HG02642 (cell line): Measurements from ENCODE around the gene CCDC150.
"Not testable (repeated sequence)": the region's sequence is repeated elsewhere in the genome, so short reads cannot be mapped to it uniquely, and the experiment has no call there.

ENCODE experiments used
- ATAC-seq: cut with Tn5 transposase; IDR thresholded peaks from one replicate; pipeline ENCODE4 v1.9.1; 2021; ENCODE audit warnings: mild to moderate bottlenecking; ENCODE audit not compliant: unreplicated experiment, poor library complexity

The CCDC150 gene

GRCh38 chr2:196703695-196704094 lies 64.2 kb downstream of the CCDC150 start:
- ATAC-seq, result no peak

- not testable (repeated sequence) for ATAC-seq
Observed at GRCh38 chr2:196710056-196710455, 70.5 kb downstream of the CCDC150 start.

DNA sequence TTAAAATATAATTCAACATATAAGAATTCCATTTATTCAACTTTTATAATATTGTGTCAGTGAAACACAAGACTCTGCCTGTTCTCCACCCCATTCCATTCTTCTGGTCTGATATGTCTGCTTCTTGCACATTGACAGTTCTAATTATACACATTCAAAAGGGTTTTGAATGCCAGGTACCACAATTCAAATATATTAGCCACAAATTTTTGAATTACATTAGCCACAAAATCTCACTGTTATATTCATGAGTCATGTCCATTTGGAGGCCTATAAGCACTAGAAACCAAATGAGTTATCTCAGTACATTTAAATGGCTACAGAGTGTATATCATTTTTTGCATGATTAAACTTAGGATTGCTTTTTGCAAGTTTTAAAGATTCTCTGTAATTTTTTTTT lies 72.1 kb downstream of the CCDC150 start:
- ATAC-seq, result no peak

DNA sequence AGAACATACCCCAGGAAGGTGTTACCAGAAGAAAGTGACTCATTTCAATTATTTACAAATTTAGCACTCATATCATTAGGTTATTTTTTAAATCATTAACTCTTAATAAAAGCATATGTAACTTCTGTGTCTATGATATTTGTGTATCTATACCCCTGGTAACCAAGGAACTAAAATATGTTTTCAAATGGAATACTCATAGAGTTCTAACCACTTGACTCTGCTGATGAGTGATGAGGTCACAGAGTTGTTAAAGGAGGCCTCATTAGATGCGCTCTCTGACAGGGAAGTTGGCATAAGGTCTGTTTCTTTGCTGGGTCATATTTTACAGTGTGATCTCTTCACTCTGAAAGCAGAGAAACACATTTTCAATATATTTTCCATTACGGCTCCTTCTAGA lies 73.4 kb downstream of the CCDC150 start:
- no peak for ATAC-seq

DNA sequence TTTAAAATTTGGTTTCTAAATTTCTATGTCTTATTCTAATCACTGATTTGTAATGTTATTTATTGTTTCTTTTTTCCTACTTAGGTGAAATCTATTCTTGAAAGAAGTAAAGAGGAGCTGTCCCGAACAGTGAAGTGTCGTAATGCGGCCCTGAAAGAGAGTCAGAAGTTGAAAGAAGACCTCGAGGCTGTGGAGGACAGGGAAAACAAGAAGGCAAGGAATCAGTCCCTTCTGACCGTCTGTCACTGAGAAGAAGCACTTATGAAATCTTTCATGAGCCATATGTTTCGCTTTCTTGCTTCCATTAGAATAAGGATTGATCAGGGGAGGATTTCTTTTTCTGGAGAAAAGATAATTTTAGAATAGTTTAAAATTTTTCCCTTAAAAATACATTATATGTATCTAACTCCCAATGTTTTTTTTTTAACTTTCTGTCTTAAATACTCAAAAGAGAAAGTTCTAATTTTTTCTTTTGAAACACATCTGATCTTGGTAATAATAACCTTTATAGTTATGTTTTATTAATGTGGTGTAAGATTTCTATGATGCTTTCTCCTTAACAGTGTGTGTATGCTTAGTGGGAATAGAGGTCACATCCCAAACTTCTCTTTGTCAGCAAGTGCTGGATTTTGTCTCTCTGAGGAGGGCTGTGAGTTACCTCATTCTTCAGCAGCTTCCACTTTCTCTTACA lies 79.0 kb downstream of the CCDC150 start:
- no peak for ATAC-seq

GRCh38 chr2:196719110-196719872 lies 79.8 kb downstream of the CCDC150 start:
- peak; percentile 80 for ATAC-seq

GRCh38 chr2:196723571-196723970 lies 84.1 kb downstream of the CCDC150 start:
- no peak for ATAC-seq

GRCh38 chr2:196725218-196725617 lies 85.7 kb downstream of the CCDC150 start:
- no peak for ATAC-seq

DNA sequence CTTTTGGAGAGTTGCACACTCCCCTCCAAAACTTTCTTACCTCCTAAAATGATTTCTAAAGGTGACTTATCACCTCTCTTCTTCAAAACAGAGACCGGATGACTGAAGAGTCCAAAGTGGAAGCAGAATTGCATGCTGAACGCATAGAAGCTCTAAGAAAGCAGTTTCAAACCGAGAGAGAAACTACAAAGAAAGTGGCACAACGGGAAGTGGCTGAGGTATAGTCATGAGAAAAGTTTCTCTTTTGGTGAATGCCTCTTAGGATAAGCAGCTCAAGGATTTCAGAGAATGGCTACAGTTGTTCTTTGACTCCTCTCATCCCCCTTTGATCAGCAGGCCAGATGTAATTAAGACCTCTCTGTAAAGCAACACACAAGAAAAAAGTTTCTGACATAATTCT lies 86.4 kb downstream of the CCDC150 start:
- ATAC-seq, result peak; percentile 42

GRCh38 chr2:196729418-196729817 lies 89.9 kb downstream of the CCDC150 start:
- ATAC-seq, result no peak

DNA sequence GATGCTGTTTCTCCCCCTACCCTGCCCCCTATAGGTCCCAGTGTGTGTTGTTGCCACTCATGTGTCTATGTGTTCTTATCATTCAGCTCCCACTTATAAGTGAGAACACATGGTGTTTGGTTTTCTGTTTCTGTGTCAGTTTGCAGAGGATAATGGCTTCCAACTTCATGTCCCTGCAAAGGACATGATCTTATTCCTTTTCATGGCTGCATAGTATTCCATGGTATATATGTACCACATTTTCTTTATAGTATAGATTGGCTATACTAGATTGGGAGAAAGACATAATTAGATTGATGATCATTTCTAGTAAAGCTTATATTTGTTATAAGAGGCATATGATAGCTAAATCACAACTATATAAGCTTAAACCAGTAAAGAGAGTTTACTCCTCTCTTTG lies 97.1 kb downstream of the CCDC150 start:
- ATAC-seq, result not testable (repeated sequence)

GRCh38 chr2:196737046-196737445 lies 97.5 kb downstream of the CCDC150 start:
- no peak for ATAC-seq

DNA sequence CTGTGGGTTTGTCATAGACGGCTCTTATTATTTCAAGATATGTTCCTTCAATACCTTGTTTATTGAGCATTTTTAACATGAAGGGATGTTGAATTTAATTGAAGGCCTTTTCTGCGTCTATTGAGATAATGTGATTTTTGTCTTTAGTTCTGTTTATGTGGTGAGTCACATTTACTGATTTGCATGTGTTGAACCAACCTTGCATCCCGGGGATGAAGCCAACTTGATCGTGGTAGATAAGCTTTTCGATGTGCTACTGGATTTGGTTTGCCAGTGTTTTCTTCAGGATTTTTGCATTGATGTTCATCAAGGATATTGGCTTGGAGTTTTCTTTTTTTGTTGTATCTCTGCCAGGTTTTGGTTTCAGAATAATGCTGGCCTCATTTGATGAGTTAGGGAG lies 99.5 kb downstream of the CCDC150 start:
- no peak for ATAC-seq

DNA sequence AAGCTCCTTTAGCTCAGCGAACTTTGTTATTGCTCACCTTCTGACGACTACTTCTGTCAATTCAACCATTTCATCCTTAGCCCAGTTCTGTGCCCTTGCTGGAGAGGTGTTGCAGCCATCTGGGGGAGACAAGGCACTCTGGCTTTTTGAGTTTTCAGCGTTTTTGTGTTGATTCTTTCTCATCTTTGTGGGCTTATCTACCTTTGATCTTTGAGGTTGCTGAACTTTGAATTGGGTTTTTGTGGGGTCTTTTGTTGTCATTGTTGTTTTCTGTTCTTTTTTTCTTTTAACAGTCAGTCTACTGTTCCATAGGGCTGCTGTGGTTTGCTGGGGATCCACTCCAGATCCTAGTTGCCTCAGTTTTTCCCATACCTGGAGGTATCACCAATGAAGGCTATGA lies 102.7 kb downstream of the CCDC150 start:
- no peak for ATAC-seq

GRCh38 chr2:196742685-196743084 lies 103.2 kb downstream of the CCDC150 start:
- ATAC-seq, result no peak

DNA sequence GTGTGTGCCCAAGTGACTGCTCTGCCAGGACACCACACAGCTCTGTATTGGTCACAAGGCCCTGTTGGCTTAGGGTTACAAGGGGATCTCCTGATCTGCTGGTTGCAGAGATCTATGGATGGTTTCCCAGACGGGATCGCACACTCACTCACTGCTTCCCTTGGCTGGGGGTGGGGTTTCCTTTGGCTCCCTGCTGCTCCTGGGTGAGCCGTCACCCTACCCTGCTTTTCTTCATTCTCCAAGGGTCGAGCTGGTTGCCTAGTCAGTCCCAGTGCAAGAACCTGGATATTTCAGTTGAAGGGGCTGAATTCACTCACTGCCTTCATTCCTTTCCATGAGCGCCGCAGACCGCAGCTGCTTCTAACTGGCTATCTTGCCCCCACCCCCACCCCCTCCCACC lies 103.7 kb downstream of the CCDC150 start:
- ATAC-seq, result no peak

- no peak for ATAC-seq
Observed at GRCh38 chr2:196745711-196746110, 106.2 kb downstream of the CCDC150 start.

- no peak for ATAC-seq
Observed at GRCh38 chr2:196747400-196747799, 107.9 kb downstream of the CCDC150 start.

DNA sequence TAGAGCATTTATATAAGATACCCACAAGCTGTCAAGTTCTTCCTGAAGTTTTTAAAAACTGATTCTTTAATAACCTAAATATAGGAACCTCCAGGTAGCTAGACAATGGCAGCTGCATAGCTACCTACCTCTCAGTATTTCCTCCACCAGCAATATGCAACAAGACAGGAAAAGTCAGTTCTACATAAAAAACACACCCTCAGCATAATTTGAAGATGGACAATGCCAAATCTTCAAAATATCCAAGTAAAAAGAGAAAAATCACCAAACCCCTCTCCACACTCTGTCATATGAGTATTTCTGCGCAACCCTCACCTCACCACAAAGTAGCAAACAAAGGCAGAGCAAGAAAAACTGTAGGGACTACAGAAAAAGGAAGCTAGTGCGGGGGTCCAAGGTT lies 108.6 kb downstream of the CCDC150 start:
- no peak for ATAC-seq

DNA sequence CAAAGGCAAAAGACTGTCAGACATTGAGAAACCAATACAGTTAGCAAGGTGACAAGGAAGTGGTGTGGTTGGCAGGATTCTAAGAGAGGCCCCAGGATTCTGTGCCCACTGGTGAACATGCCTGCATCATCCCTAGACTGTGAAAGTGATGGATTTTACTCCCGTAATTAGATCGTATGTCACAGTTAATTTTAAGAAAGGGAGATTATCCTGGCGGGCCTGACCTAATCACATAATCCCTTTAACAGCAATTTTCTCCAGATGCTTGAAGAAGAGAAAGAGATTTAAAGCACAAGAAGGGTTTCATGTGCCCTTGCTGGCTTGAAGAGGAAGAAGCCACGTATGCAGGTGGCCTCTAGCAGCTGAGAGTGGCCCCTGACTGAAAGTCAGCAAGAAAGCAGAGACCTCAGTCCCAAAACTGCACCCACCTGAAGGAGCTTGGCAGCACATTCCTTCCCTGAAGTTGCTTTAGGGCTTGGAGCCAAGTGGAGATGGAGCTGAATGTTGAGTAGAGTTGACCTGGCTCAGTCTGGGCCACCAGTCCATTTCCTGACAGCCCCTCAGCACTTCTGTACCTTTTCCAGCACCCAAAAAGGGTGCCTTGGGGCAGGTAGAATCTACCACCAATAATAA lies 110.9 kb downstream of the CCDC150 start:
- peak; percentile 23 for ATAC-seq

DNA sequence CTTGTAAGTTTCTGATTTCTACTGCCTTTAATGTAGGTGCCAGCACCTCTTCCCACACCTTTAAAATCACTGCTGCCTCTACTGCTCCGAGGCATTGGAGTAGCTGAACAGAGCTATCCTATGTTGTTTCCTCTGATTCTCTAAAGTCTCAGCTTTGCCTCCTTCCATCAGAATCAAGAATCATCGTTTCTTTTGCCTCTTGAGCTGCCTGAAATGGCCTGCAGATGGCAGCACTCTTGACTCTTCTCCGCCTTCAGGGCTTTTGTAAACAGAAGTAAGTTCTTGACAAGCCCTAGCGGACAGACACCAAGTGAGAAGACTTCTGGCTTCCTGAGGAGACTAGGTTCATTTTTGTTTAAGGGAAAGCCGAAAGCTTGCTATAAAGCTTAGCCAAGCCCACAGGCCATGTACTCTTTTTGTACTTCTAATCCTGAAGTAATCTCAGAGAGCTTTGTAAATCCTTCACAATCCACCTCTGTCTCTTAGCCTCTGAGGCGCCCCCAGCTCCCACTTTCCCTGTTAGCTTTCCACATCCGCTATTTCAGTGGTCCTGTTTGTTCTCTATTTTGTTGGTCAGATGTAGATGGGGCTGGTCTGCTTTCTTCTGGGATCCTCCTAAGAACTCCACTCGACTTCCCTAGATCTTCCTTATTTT lies 111.6 kb downstream of the CCDC150 start:
- ATAC-seq, result peak; percentile 95
